ENCODE data around the gene FGD3.

The FGD3 gene

GRCh38 chr9:92954886-92955285 is 7.6 kb downstream of the FGD3 start:
- DNase-seq = no peak

DNA sequence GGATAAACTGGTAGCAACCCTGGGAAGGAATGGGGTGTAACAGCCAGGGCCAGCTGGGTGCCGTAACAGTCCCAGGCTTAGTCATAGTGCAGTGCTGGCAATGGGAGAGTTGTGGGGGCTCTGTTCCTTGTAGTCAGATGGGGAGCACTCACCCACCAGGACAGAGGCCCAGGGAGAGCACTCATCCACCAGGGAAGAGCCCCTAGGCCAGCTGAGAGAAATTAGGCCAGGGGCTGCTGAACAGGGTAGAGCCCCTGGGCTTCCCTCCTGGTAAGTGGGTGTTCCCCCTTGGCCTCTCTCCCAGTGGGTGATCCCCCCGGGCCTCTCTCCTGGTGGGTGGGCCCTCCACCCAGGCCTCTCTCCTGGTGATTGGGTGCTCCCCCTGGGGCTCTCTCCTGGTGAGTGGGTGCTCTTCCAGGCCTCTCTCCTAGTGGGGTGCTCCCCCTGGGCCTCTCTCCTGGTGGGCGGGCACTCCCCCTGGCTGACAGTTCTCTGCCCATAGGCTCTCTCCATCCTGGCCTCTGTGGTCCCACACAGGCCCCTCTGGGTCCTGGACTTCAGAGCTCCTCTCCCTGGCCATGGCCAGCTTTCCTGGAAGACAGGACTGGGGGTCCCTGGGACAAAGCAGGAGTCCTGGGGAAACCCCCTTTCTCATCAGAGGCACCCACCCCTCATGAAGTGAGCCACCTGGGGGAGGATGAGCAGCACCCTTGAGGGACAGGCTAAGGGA is 13.4 kb downstream of the FGD3 start:
- DNase-seq = no peak

- no peak for DNase-seq
Observed at GRCh38 chr9:92961627-92962302, 14.4 kb downstream of the FGD3 start.

- DNase-seq = no peak
Observed at GRCh38 chr9:92962303-92962649, 15.0 kb downstream of the FGD3 start.

- no peak for DNase-seq
Observed at GRCh38 chr9:92962846-92963245, 15.5 kb downstream of the FGD3 start.

- DNase-seq = no peak
Observed at GRCh38 chr9:92963831-92964606, 16.7 kb downstream of the FGD3 start.

GRCh38 chr9:92964607-92965060 is 17.3 kb downstream of the FGD3 start:
- DNase-seq = no peak

DNA sequence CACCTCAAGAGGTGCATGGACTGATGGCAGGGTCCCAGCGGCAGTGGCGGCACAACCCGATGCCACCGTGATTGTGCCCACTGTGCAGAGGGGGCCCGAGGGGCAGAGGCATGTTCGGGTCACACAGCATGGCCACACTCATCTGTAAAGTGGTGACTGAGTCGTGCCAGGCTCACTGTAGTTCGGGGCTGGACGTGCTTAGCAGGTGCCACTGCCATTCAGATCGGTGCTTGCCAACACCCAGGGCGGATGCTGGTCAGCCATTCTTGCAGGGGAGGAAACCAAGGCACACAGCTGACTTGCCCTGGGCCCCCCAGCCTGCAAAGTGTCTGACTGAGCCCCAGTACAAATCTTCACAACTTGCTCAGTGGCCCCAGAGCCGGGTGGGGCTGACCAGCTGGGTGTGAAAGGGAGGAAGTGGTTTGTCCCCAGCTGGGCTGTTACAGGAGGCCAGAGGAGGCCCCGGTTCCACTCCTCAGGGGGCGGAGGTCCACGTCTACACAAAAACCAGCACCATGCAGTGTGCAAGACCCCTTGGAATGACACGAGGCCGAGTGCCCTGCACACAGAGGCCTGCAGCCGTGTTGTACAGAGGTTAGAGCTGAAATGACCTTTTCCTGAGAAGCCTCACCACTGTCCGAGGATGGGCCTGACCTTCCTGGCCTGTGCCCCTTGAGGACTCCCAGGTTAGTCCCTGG is 17.9 kb downstream of the FGD3 start:
- DNase-seq = no peak

DNA sequence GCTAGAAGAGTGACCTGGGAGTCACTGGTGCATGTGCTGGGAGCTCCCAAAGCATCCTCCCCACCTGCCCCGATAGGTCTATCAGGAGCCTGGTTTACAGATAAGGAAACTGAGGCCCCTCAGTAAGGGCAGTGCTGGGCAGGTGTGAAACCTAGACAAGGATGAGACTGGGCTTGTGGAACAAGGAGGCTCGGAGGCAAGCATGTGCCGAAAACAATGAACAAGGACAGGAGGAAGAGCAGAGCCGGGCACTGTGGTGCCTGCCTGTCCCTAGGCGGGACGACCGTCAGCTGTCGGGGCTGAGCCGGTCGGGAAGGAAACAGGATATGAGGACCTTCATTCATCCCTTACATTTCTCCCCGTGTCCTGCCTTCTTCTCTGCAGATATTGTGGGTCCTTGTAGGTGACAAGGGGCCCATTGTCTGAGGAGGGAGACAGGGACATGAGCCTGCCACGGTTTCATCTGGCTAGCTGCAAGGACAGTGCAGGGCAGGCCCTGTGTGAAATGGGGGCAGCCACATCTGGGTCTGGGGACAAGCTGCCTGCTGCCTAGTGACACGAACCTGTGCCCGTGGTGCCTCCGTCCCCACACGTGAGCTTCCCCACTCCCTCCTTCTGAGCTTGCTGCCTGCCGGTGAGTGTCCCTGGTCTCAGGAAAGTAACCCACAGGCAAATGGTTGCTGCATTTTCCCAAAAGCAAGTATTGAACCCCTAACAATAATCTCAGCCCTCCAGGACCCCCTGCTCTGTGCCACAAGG is 18.6 kb downstream of the FGD3 start:
- DNase-seq = no peak

- no peak for DNase-seq
Observed at GRCh38 chr9:92966518-92966800, 19.1 kb downstream of the FGD3 start.

DNA sequence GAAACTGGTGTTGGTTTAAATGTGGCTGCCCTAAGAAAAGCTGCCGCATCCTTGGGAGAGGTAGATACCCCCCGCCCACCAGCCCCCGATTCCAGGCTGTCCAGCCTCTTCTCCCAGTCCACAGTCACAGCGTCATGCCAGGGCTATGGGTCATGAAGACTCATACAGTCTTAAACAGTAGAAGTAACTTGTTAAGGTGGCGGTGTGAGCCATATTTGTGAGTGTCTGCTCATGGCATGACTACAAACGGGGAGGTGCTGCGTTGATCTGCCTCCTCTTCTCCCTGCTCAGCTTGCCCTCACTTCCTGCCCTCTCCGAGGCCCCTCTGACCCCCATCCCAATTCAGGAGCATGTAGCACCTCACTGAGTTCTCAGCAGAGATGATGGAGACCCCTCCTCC is 20.8 kb downstream of the FGD3 start:
- no peak for DNase-seq

DNA sequence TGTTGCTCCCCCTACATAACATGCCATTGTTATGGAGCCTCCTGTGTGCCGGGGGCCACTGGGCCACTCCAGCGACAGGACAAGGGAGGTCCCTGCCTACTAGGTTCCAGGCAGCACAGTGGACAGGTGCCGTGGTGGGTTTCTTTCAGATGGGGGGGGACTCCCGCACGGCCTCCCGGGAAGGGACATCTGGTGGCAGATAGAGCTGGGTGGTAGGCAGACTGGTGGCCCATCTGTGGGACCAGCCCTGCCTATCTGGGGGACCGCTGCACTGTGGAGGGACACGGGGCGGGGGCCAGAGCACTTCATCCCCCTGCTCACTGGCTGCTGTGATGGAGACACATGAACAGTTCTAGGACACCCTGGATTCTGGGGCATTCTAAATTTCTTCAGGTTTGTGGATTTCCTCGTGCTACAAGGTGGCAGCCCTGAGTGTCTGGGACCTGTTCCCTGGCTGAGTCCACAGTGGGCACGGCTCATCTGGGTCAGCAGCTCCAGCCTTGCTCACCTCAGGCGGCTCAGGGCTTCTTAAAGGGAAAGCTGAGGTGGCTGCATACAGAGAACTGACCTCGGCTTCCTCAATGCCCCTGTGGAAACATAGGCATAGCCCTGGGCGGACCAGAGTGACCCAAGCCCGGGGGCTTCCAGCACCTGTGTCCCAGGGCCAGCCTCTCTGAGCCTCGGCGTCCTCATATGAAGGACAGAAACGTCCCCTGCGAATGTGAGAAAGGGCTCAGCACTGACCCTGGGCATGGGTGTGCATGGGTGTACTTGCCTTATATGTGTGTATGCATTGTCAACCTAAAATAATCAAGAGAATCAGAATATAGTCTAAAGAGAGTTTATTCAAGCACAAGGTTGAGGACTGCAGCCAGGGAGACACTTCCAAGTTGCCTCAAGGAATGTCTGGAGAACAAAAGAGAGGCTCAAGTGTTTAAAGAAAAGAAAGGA is 22.5 kb downstream of the FGD3 start:
- no peak for DNase-seq

- no peak for DNase-seq
Observed at GRCh38 chr9:92970467-92970923, 23.2 kb downstream of the FGD3 start.

DNA sequence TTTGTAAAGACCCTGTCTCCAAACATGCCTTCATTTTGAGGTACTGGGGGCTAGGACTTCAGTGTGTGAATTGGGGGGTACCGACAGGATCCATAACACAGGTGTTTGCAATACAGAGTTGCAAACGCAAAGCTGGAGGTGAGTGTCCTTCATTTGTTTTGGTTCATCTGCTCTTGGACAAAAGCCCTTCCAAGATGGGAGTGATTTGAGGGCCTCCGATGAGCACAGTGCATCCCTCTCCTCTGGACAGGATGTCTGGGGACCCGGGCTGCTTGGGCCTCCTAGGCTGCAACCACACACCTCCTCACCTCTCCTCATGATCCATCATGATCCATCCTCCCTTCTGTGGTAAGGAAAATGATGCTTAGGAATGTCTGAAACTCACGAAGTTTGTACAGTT is 23.8 kb downstream of the FGD3 start:
- DNase-seq = no peak

- DNase-seq = no peak
Observed at GRCh38 chr9:92971776-92972175, 24.5 kb downstream of the FGD3 start.

- DNase-seq = no peak
Observed at GRCh38 chr9:92973700-92974099, 26.4 kb downstream of the FGD3 start.

GRCh38 chr9:92974161-92974661 is 26.9 kb downstream of the FGD3 start:
- no peak for DNase-seq

DNA sequence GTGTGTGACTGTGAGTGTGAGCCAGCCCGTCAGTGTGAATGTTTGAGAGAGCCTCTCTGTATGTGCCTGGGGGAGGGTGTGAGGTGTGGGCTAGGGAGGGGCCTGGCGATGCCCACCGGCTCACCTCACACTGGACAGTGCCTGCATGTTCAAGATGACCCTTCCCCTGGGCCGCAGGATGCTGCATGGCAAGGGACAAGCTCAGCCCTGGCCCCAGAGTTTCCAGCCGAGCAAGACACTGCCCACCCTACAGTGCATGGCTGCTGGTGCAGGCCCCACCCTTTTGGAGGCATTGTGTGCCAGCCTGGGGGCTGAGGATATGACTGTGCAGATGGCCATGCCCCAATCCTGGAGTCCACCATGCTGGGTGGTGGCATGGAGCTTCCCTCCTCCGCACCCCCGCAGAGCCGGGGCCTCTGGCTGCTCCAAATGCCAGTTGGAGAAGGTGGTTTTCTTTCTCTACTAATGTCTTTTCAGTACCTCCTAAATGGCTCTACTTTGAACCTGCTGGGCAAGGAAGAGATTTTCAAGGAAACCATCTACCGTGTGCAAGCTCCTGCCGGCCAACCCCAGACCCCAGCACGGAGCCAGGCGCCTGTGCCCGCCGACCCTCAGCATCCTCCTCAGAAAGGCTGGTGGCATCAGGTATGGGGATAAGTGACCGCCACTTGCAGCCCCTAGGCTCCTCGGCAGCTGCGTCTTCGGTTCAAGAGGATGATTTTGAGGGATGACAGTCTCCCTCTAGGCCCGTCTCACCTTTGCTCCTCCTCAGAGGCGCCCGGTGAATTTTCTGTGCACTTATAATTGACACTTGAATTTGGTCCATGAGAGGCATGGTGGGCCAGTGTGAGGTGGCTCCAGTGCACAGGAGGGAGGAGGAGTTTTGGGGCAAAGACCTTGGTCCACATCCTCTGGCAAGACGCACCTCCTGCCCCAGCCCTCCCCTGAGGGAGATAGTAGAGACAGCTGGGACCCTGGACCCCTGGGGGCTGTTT is 27.7 kb downstream of the FGD3 start:
- DNase-seq = no peak

GRCh38 chr9:92976431-92976830 is 29.1 kb downstream of the FGD3 start:
- DNase-seq = no peak

DNA sequence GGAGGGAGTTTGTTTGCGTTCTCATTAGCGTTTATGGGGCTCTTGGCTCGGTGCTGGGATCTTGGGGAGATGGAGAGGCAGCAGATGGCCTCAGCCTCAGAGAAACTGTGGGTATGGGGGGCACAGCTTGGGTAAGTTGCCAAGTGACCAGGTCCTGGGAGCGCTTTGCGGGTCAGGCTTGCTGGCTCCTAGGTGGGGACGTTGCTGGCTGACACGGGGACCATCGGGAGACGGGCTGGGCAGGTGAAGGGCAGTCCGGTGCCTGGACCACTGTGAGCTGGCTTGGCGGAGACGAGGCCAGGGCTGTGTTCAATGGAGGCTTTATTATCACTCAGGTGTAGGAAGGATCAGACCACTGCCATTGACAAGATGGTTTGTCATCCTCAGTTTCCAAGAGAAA is 30.0 kb downstream of the FGD3 start:
- DNase-seq = no peak

Data from left hindlimb (tissue), 1 donor.